Measurements from ENCODE around the gene MUS81. TPM values are rescaled to one million over a fixed set of nuclear protein-coding genes. Genes with fewer than 3 reads are reported as not detected.

The MUS81 gene
- total and polyA plus RNA-seq, 2 donors (not counting 3 experiments of a cell fraction or from before 2014, with no cell fraction given) = 57.9 to 76.9 TPM

- Histone ChIP-seq H3K4me3 (replicated peaks in 1 of 3; ENCODE audit: insufficient read depth in 1 of 3, low read depth in 1 of 3, low read length in 3 of 3) (no peak overlapping the region), H2AFZ (ENCODE audit: low read depth, low read length) (no peak overlapping the region), H3K79me2 (ENCODE audit: control insufficient read depth, insufficient read depth, low read length) (peaks cover 33% of the 10 kb centered on the region), H3K4me1 (ENCODE audit: control insufficient read depth, extremely low read depth, insufficient read depth, low read length) (peaks cover 21% of the 10 kb centered on the region), H3K9ac (replicated peaks; ENCODE audit: extremely low read depth, insufficient read depth, low read length) (no peak overlapping the region), H3K36me3 (ENCODE audit: control insufficient read depth in 2 of 2, extremely low read depth in 1 of 2, insufficient read depth in 2 of 2, low read length in 2 of 2) (peaks cover 9 to 46% of the 10 kb centered on the region in 2 experiments), H3K27ac (ENCODE audit: insufficient read depth, low read depth, low read length) (no peak overlapping the region), H3K9me3 (replicated peaks; ENCODE audit: control insufficient read depth, insufficient read depth, low read length) (no peaks in the 10 kb centered on the region), H4K20me1 (replicated peaks; ENCODE audit: control insufficient read depth, extremely low read depth, insufficient read depth, low read length) (no peaks in the 10 kb centered on the region), H3K9me1 (replicated peaks; ENCODE audit: control insufficient read depth, extremely low read depth, insufficient read depth, low read length) (no peaks in the 10 kb centered on the region), H3K27me3 (ENCODE audit: control insufficient read depth in 2 of 2, insufficient read depth in 2 of 2, low read length in 2 of 2) (no peaks in the 10 kb centered on the region), H3K4me2 (ENCODE audit: insufficient read depth, low read length) (no peak overlapping the region)
- dilution Hi-C loops (cut with MboI; ENCODE audit: extremely low pct_ligation_motif_present, low sequenced_read_pairs) (no loop called here), intact Hi-C loops (cut with micrococcal nuclease) (no loop called here)
- no TSS peak for BruUV-seq (replicated peaks)
- TF ChIP-seq MAX (IDR thresholded peaks at IDR 0.05; ENCODE audit: insufficient read depth, insufficient read length) (no peak), MYC (IDR thresholded peaks at IDR 0.05; ENCODE audit: low read depth, low read length) (no peak), CTCF (IDR thresholded peaks at IDR 0.05; ENCODE audit: extremely low read depth in 1 of 2, insufficient read depth in 1 of 2, low read depth in 1 of 2, low read length in 2 of 2) (no peak), POLR2A (IDR thresholded peaks at IDR 0.05; ENCODE audit: low read depth, low read length) (no peak), FOS (IDR thresholded peaks at IDR 0.05; ENCODE audit: borderline replicate concordance, insufficient read depth, low read length) (no peak), EZH2 (IDR thresholded peaks at IDR 0.05; ENCODE audit: borderline replicate concordance, low read depth, low read length, severe bottlenecking) (no peak), POLR2AphosphoS5 (IDR thresholded peaks at IDR 0.05; ENCODE audit: insufficient read depth, low read depth, low read length) (no peak), GATA2 (IDR thresholded peaks at IDR 0.05; ENCODE audit: insufficient read depth, insufficient read length, low read depth, low read length) (no peak), JUN (IDR thresholded peaks at IDR 0.05; ENCODE audit: borderline replicate concordance, insufficient read depth, insufficient read length, low read depth) (no peak)
- CTCF ChIA-PET = no interaction called here
- no peak for FAIRE-seq
- POLR2A ChIA-PET = no interaction called here
- no peak for DNase-seq (ENCODE audit: low read depth, low spot score)
Observed at GRCh38 chr11:65863889-65864705, 3.9 kb downstream of the MUS81 start.

Data from endothelial cell of umbilical vein (primary cell).